Measurements from ENCODE around the gene RBKS. TPM values are rescaled to one million over a fixed set of nuclear protein-coding genes. Genes with fewer than 3 reads are reported as not detected.

RBKS gene
- total RNA-seq, 2 experiments from 2014 or later: 2.2 to 2.8 TPM

DNA sequence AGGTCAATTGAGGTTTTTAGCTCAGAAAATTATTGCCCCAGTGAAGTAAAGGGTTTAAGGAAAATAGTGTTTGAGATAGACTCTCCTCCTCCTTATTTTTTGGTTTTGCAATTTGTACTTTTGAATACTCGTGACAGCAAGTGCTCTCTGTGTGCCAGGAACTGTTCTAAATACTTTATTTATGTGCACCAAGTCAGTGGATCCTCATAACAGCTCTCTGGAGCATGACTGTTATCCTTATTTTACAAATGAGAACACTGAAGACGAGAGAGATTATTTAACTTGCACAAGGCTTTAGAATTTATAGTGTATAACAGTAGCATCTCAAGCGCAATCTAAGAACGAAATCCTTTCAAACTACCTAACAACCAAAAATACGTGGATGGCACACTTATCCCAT lies 25.0 kb upstream of the RBKS start:
- no peak for DNase-seq
- Mint-ChIP-seq H3K27ac (no peak overlapping the region), H3K4me3 (no peak overlapping the region), H3K4me1 (peaks cover 10% of the 10 kb centered on the region), H3K36me3 (ENCODE audit: low read depth) (peaks cover 27% of the 10 kb centered on the region), H3K27me3 (no peaks in the 10 kb centered on the region), H3K9me3 (no peaks in the 10 kb centered on the region)
- POLR2A ChIA-PET: no interaction called here
- CTCF ChIA-PET: no interaction called here

DNA sequence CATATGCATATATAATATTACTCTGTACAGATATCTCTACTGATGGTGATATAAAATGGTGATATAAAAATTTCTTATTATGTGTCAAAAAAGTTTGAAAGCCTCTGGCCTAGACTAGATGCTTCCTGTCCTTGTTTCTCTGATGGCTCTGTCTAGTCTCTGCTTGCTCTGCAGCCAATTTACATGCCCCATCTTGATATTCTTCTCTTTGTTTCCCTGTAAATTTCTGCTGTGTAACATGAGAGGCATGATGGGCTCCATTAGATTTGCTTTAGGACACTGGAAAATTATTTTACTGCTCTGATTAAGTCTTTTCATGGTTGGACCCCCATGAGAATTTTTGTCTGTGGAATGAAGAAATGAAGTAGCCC lies 24.6 kb upstream of the RBKS start:
- peaks cover 6% of the 10 kb centered on the region for H3K4me1 Mint-ChIP-seq
- H3K36me3 Mint-ChIP-seq (ENCODE audit: low read depth): peaks cover 27% of the 10 kb centered on the region
- ChIA-PET CTCF (interaction anchor here (1.0 kb wide), 1 partner anchor 161 kb away, joined by 3 read pairs; no protein-coding TSS in a partner anchor), POLR2A (no interaction called here)
- no peaks in the 10 kb centered on the region for H3K27me3 Mint-ChIP-seq
- H3K27ac Mint-ChIP-seq: no peak overlapping the region
- no peaks in the 10 kb centered on the region for H3K9me3 Mint-ChIP-seq
- H3K4me3 Mint-ChIP-seq: no peak overlapping the region
- DNase-seq: no peak

DNA sequence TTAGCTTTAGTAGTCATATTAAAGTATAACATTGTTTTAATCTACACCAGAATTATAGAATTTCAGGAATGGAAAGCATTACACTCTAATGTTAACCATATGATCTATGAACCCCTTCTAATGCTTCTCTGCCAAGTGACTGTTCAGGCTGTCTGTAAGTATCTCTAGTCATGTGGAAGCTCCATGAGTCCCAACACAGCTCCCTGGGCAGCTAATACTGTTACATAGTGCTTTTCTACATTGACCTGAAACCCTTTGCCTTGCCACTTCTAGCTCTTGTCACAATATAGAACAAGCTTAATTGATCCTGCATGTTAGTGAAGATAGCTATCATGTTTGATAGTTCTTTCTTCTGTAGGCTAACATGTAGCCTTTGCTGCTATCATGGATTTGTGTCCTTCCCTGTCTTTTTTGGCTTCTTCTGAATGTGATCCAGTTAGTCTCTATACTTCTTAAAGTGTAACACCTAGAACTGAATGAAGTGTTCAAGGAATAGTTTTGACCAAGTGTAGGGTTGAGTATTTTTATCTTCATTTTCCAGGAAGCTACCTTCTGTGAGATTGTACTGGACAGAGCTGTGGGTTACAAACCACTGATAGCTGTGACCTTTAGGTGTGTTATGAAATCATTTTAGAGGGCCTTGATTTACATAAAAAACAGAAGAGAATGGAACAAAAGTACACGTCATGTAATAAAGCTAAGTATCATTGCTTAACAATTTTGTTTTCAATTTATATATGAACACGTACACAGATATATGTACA lies 24.0 kb upstream of the RBKS start:
- Mint-ChIP-seq H3K4me3 (no peak overlapping the region), H3K36me3 (ENCODE audit: low read depth) (peaks cover 31% of the 10 kb centered on the region), H3K9me3 (no peaks in the 10 kb centered on the region), H3K4me1 (peaks cover 10% of the 10 kb centered on the region), H3K27ac (peak overlapping the region; percentile 14), H3K27me3 (no peaks in the 10 kb centered on the region)
- ChIA-PET POLR2A (interaction anchor here (0.7 kb wide), 1 partner anchor 17 kb away, joined by 3 read pairs; no protein-coding TSS in a partner anchor), CTCF (interaction anchor here (1.0 kb wide), 1 partner anchor 160 kb away, joined by 3 read pairs; no protein-coding TSS in a partner anchor)
- DNase-seq: no peak

GRCh38 chr2:27912512-27912911 lies 22.3 kb upstream of the RBKS start:
- no peaks in the 10 kb centered on the region for H3K27me3 Mint-ChIP-seq
- H3K4me3 Mint-ChIP-seq: no peak overlapping the region
- H3K9me3 Mint-ChIP-seq: no peaks in the 10 kb centered on the region
- H3K4me1 Mint-ChIP-seq: peaks cover 18% of the 10 kb centered on the region
- CTCF ChIA-PET: no interaction called here
- POLR2A ChIA-PET: no interaction called here
- H3K36me3 Mint-ChIP-seq (ENCODE audit: low read depth): peaks cover 36% of the 10 kb centered on the region
- H3K27ac Mint-ChIP-seq: no peak overlapping the region
- no peak for DNase-seq

DNA sequence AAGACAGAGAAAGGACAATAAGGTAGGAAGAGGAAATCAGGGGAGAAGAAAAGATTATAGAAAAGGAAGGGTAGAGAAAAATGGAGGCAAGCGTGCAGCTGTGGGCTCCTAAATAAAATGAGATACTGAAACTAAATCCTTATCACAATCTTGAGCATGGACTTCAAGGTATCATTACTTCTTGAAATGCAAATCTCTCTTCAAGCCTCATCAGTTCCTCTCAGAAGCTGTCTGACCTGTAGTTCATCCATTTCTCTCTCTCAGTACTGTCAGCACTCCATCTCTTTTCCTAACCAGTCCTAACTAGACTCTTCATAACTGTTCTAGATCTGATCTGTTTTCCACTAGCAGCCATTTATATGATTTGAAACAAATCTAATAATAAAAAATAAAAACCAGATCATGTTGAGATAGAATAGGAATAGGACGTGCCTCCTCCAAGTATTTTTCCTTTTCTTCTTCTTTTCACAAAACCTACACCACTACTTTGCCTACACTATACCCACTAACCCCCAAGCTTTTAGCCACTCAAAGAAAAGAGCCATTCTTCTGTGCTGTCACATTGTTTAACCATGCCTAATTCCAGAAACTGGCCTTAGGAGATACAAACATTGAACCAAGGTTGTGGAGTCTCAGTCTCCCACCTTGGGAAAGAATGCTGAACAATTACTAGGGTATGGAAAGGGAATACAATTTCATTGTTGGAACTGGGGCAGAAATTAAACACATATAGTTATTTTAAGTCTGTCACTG lies 21.4 kb upstream of the RBKS start:
- Mint-ChIP-seq H3K4me3 (no peak overlapping the region), H3K27me3 (no peaks in the 10 kb centered on the region), H3K27ac (no peak overlapping the region), H3K9me3 (no peaks in the 10 kb centered on the region), H3K4me1 (peaks cover 22% of the 10 kb centered on the region), H3K36me3 (ENCODE audit: low read depth) (peaks cover 43% of the 10 kb centered on the region)
- no peak for DNase-seq
- CTCF ChIA-PET: no interaction called here
- POLR2A ChIA-PET: no interaction called here

DNA sequence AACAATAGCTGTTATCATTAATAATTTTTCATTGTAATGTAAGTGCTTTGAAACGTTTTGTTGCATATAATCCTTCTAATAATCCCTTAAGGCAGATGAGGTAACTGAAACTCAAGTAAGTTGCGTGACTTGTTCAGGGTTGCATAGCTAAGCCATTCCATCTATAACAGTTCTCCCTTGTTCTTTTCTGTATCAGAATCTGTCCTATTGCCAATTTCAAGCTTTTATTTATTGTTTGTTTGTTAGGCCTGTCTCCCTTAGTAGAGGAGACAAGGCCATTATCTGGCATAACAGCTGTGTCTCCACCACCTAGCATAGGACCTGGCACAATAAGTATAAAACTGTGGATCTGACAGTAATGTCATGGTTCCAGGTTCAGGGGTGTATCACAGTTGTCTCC lies 19.7 kb upstream of the RBKS start:
- ChIA-PET POLR2A (no interaction called here), CTCF (interaction anchor here (0.5 kb wide), 1 partner anchor 158 kb away, joined by 6 read pairs; no protein-coding TSS in a partner anchor)
- Mint-ChIP-seq H3K27ac (no peak overlapping the region), H3K36me3 (ENCODE audit: low read depth) (peaks cover 56% of the 10 kb centered on the region), H3K9me3 (no peaks in the 10 kb centered on the region), H3K4me3 (no peak overlapping the region), H3K27me3 (no peaks in the 10 kb centered on the region), H3K4me1 (peaks cover 27% of the 10 kb centered on the region)
- no peak for DNase-seq

DNA sequence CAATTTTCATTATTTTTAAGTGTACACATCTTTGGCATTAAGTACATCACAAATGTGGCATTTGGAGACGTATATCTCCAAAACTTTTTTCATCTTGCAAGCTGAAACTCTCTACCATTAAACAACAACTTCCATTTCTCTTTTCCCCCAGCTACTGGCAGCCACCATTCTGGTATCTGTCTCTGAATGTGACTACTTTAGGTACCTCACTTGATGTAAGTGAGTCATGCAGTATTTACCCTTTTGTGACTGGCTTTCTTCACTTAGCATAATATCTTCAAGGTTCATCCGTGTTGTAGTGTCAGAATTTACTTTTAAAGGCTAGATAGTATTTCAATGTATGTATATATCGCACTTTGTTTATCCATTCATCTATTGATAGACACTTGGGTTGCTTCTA lies 17.4 kb upstream of the RBKS start:
- POLR2A ChIA-PET: no interaction called here
- H3K36me3 Mint-ChIP-seq (ENCODE audit: low read depth): peaks cover 68% of the 10 kb centered on the region
- H3K4me3 Mint-ChIP-seq: no peak overlapping the region
- no peak overlapping the region for H3K27ac Mint-ChIP-seq
- H3K27me3 Mint-ChIP-seq: no peaks in the 10 kb centered on the region
- peaks cover 33% of the 10 kb centered on the region for H3K4me1 Mint-ChIP-seq
- DNase-seq: no peak
- CTCF ChIA-PET: no interaction called here
- H3K9me3 Mint-ChIP-seq: no peaks in the 10 kb centered on the region

GRCh38 chr2:27906074-27906473 lies 15.9 kb upstream of the RBKS start:
- Mint-ChIP-seq H3K36me3 (ENCODE audit: low read depth) (peaks cover 71% of the 10 kb centered on the region), H3K4me3 (no peak overlapping the region), H3K27me3 (no peaks in the 10 kb centered on the region), H3K9me3 (no peaks in the 10 kb centered on the region), H3K4me1 (peaks cover 46% of the 10 kb centered on the region), H3K27ac (no peak overlapping the region)
- no peak for DNase-seq
- ChIA-PET POLR2A (no interaction called here), CTCF (no interaction called here)

DNA sequence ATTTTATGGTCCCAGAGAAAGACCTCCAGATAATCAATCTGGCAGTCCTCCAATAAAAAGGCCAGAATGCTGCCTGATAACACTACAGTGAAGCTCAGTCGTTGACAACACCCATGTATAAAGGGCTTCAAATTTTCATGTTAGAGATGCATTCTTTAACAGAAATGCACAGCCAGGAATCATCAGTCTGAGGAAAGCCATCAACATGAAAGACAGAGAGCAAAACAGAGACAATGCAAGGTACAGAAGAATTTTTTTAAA lies 14.1 kb upstream of the RBKS start:
- H3K4me1 Mint-ChIP-seq: peaks cover 53% of the 10 kb centered on the region
- H3K4me3 Mint-ChIP-seq: no peak overlapping the region
- no peaks in the 10 kb centered on the region for H3K9me3 Mint-ChIP-seq
- no peaks in the 10 kb centered on the region for H3K27me3 Mint-ChIP-seq
- ChIA-PET CTCF (no interaction called here), POLR2A (no interaction called here)
- no peak overlapping the region for H3K27ac Mint-ChIP-seq
- no peak for DNase-seq
- H3K36me3 Mint-ChIP-seq (ENCODE audit: low read depth): peaks cover 73% of the 10 kb centered on the region

GRCh38 chr2:27903649-27904404 lies 13.6 kb upstream of the RBKS start:
- H3K27ac Mint-ChIP-seq: no peak overlapping the region
- DNase-seq: no peak
- H3K9me3 Mint-ChIP-seq: no peaks in the 10 kb centered on the region
- POLR2A ChIA-PET: no interaction called here
- no peaks in the 10 kb centered on the region for H3K27me3 Mint-ChIP-seq
- H3K4me1 Mint-ChIP-seq: peaks cover 51% of the 10 kb centered on the region
- H3K4me3 Mint-ChIP-seq: no peak overlapping the region
- CTCF ChIA-PET: no interaction called here
- peaks cover 71% of the 10 kb centered on the region for H3K36me3 Mint-ChIP-seq (ENCODE audit: low read depth)

- Mint-ChIP-seq H3K4me3 (no peak overlapping the region), H3K27me3 (no peaks in the 10 kb centered on the region), H3K4me1 (peaks cover 51% of the 10 kb centered on the region)
These were observed 12.8 kb upstream of the RBKS start for GRCh38 chr2:27903018-27903417.

GRCh38 chr2:27902098-27902497 lies 11.9 kb upstream of the RBKS start:
- no peak overlapping the region for H3K4me3 Mint-ChIP-seq
- peaks cover 75% of the 10 kb centered on the region for H3K36me3 Mint-ChIP-seq (ENCODE audit: low read depth)
- ChIA-PET CTCF (no interaction called here), POLR2A (interaction anchor here (0.8 to 1.5 kb wide), 2 partner anchors 9 to 12 kb away, joined by 3 to 4 read pairs; partner anchors contain the start of genes BABAM2 and RBKS)
- H3K4me1 Mint-ChIP-seq: peaks cover 55% of the 10 kb centered on the region
- no peaks in the 10 kb centered on the region for H3K27me3 Mint-ChIP-seq
- H3K9me3 Mint-ChIP-seq: no peaks in the 10 kb centered on the region
- DNase-seq: no peak
- H3K27ac Mint-ChIP-seq: no peak overlapping the region

More at GRCh38 chr2:27903018-27903417, 12.8 kb upstream of the RBKS start:
- ChIA-PET POLR2A (interaction anchor here (1.5 kb wide), 1 partner anchor 13 kb away, joined by 4 read pairs; the partner anchor contains the start of genes BABAM2 and RBKS), CTCF (no interaction called here)
- Mint-ChIP-seq H3K9me3 (no peaks in the 10 kb centered on the region), H3K27ac (no peak overlapping the region), H3K36me3 (ENCODE audit: low read depth) (peaks cover 72% of the 10 kb centered on the region)
- no peak for DNase-seq

DNA sequence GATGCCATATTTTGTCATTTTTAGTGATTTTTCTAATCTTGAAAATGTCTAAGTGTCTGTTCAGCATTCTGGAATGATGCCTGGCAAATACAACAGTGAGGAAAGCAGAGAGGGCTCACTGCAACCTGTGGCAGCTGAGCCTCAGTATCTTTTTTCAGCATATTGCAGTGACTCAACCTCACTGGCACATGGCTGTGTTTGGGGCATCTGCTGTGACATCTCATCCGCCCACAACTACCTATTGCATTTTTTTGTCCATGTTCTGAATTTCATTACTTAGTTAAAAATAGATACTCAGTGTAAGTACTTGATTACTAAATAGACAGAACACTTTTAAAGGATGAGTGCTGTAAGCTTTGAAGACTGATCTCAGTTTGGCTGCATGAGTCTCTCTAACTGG lies 11.0 kb upstream of the RBKS start:
- peaks cover 75% of the 10 kb centered on the region for H3K36me3 Mint-ChIP-seq (ENCODE audit: low read depth)
- ChIA-PET CTCF (no interaction called here), POLR2A (interaction anchor here (0.8 to 1.5 kb wide), 2 partner anchors 8 to 11 kb away, joined by 3 to 4 read pairs; partner anchors contain the start of genes BABAM2 and RBKS)
- H3K27me3 Mint-ChIP-seq: no peaks in the 10 kb centered on the region
- peaks cover 56% of the 10 kb centered on the region for H3K4me1 Mint-ChIP-seq
- H3K4me3 Mint-ChIP-seq: no peak overlapping the region
- DNase-seq: no peak
- H3K27ac Mint-ChIP-seq: no peak overlapping the region
- no peaks in the 10 kb centered on the region for H3K9me3 Mint-ChIP-seq

Data from activated CD4-positive, alpha-beta memory T cell treated with anti-CD3 and anti-CD28 coated beads, Interleukin-2, amount 10 ng/mL, durations not matched to agents 7 days and 5 days (primary cell).